Ovary (tissue), 3 donors: ENCODE measurements around the gene SLC12A2.

ENCODE experiments used
- CTCF ChIP-seq, 3 donors: fragments of 450-650 bp in 2 of 3; fragments of 200-600 bp in 1 of 3; IDR thresholded peaks; one replicate each; pipeline versions ENCODE4 v1.5.1 to v1.8.0; 2016 to 2022; ENCODE audit warnings: antibody characterized with exemption in 3 of 3, mild to moderate bottlenecking in 1 of 3
- EP300 ChIP-seq: sonication (generic); formaldehyde crosslinking; IDR thresholded peaks from one replicate; pipeline ENCODE4 v1.6.1; 2017; ENCODE audit warnings: antibody characterized with exemption
- POLR2A ChIP-seq: fragments of 450-650 bp; IDR thresholded peaks from one replicate; pipeline ENCODE4 v1.6.1; 2017; ENCODE audit warnings: antibody characterized with exemption, mild to moderate bottlenecking, moderate library complexity
- donor health status: DM: no; HTN: no; CAD: no.

DNA sequence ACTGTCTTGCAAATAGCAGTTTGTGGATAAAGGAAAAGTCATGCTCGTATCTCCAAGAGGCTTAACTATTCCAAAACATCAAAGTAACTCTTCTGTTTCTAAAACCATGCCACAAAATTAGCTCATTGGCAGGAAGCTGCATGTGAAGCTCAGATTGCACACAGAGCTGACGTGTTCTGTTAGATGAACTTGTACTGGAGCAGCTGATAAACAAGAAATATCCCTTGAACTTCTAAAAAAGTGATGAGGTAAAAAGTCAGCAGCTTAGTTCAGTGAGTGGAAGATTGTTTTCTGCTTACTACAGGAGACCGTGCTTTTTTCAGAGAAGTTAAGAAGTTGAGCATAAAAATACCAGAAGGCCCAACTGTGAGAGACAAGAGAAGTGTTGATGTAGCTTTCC is 113.2 kb downstream of the SLC12A2 start:
- TF ChIP-seq CTCF (IDR thresholded peaks at IDR 0.05) (no peak), POLR2A (no peak), EP300 (no peak)
